Measurements from ENCODE around the gene CCBE1.
"Not testable (repeated sequence)": the region's sequence is repeated elsewhere in the genome, so short reads cannot be mapped to it uniquely, and the experiment has no call there.

Gene CCBE1

DNA sequence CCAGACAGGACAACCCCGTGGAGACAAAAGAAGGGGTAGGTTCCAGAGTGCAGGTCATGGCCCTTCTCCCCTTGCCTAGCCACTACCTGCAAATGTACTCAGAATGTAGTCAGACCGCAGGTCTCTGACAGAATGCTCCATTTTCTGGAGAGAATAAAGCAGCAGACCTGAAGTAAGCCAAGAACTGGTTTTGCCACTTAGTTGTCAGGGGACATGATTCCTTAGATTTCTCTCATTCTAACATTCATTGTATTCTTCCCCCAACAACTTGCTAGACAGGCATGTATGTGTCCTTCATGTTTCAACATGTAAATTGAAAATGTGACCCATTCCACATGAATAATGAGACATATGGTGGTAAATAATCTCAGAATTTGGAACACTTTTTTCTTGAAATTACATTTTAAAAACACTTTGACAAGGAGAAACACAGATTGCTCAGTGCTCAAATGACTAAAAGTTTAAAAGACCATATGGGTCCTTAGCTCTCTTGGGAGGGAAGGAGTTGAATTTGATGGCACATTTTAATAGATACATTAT, 142.4 kb downstream of the CCBE1 start:
- no peak for DNase-seq (ENCODE audit: extremely low spot score, insufficient read length, low read depth)

DNA sequence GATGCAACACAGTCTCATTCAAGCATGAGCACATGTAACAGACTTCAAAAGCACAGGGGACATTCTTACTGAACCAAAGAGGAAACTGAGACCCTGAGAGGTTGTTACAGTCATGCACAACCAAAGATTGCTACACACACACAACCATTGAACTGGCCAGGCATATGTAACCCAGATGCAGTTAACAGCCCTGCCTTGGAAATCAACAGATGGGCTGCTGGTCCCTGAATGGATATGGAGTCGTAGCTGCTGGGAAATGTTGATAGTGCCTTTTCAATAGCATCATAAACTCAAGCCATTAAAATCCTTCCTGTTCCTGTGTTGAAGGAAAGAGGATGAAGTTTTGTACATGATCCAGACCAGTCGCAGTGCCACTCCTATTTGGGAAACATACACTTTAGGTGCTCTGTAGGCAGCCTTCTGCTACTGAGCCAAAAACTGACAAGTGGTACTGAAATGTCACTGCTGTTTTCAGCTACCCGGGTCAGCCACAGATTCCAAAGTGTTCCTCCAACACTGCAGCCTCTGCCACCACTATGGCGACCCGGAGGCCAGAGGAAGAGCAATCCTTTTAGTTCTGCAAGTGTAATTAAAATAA, 143.9 kb downstream of the CCBE1 start:
- no peak for FAIRE-seq

More for the DNA sequence above, 142.4 kb downstream of the CCBE1 start:
- FAIRE-seq, result no peak

DNA sequence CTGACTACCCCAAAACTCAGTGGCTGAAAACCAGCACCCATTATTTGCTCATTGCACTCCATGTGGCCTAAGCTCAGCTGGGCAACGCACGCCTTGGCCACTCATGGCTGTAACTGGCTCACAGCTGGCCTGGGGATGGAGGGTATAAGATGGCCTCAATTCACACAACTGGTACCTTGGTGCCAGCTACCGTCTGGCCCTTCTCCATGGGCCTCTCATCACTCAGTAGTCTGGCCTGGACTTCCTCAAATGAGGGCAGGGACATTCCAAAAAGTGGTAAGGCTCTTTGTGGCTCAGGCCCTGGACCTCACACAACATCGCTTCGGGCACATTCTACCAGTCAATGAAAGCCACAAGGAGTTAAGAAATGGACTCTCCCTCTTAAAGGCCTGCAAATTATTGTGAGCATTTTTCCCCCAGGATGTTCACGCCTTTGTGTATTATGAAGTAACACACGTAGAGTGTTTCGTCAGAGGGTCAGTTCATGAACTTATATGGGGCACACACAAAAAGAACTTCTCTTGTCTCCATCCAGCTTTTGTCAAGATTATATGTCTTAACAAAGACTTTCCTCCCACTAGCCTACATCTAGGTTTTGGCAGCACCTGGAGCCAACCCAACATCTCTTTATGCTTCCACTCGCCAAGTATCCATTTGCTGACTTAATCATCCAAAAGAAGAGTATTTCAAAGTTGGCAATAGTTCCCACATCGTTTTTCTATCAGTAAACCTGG, 145.2 kb downstream of the CCBE1 start:
- DNase-seq (ENCODE audit: extremely low spot score, insufficient read length, low read depth), result no peak
- no peak for FAIRE-seq

More for the DNA sequence above, 143.9 kb downstream of the CCBE1 start:
- no peak for DNase-seq (ENCODE audit: extremely low spot score, insufficient read length, low read depth)

DNA sequence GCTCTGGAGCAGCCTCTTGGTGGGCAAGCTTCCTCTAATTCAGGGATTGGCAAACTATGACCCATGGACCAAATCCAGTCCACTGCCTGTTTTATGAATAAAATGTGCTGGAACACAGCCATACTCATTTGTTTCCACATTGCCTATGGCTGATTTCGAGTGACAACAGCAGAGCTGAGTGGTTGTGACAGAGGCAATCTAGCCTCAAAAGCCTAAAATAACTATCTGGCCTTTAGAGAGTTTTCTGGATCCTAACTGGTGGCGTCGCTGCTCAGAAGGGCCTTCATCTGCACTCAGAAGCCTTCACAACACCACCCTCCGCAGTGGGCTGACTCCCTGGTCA, 147.1 kb downstream of the CCBE1 start:
- FAIRE-seq (no peak), DNase-seq (ENCODE audit: extremely low spot score, insufficient read length, low read depth) (no peak)

DNA sequence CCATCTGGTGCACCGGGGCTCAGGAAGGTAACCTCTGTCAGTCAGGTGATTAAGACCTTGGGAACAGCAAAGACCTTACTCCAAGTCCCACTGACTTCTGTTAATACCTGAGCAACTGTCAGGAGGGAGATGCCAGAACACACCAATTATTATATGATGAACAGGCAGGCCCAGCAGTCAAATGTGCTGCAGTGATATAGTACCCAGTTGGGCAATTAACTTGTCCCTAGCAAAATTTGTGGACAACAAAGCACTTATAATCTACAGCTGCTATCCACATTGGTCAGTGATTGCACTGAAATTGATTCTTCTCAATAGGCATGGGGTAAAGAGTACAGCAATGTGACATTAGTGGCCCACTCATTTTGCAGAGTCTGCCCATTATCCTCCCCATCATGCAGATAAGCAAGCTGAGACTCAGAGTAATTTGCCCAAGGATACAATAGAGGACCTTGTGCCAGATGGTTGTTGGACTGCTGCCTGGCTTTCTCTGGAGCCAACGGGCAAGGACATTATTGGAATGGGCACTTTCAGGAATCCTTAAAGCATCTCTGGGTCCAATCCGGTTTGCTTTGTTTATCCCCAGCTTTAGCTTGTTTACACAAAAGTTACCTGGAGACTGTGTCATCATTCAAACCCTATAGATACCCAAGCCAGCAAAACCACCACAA, 147.6 kb downstream of the CCBE1 start:
- DNase-seq (ENCODE audit: extremely low spot score, insufficient read length, low read depth), result no peak

DNA sequence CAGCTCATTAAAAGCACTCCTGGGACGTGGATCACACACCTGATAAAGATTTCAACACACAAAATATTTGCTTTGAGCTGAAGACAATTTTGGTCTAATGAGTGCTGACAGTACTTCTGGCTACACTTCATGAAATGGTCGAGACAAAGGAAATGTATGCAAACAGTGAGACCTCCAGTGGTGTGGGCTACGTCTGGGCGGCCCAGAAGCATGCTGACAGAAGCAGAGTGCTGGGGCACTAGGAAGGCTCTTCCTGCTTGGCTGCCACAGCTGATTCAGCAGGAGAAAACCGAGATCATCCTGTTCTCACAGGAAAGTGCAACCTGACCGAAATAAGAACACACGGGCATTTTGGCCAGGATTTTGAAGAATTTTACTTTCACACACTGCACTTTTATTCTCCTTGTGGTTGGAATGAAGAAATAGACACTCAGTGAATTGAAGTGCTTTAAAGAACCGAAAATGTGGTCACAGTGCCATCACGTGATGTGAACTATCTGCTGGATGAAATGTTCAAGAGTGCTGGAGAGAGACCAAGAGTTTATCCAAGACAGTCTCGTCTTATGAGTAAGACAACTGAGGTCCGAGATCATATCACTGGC, 149.5 kb downstream of the CCBE1 start:
- no peak for FAIRE-seq
- no peak for DNase-seq (ENCODE audit: extremely low spot score, insufficient read length, low read depth)

More for the DNA sequence above, 147.6 kb downstream of the CCBE1 start:
- no peak for FAIRE-seq

DNA sequence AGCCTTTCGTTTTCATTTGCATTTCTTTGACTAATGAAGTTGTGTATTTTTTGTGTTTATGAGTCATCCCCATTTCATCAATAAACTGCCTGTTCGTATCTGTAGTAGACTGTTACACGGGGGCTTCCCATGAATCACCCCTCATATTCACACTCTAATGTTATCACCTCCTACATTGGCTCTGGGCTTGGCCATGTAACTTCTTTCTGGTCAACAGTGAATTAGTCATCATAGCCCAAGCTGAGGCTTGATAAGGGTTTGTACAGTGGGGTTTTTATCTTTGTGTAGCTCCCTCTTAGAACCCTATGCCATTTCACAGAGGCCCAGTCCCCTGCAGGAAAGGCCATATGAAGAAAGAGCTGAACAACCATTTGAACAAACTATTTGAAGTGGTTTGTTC, 151.0 kb downstream of the CCBE1 start:
- no peak for FAIRE-seq
- DNase-seq (ENCODE audit: extremely low spot score, insufficient read length, low read depth), result no peak

DNA sequence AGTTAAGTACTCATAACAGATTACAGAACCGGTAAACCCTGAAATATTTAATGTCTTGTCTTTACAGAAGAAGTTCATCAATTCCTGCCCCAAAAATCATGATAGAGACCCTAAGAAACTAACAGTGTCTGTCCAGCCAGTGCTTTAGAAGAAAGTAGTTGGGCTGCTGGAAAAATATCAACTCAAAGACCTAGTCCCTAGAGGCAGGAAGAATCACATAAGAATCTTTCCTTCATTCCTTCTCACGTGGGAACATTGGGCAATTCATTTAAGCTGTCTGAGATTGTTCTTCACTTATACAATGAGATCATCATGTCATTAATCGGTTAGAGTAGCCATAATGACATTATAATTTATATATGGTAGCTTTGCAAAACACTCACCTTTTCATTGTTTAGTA, 156.4 kb downstream of the CCBE1 start:
- FAIRE-seq (no peak), DNase-seq (ENCODE audit: extremely low spot score, insufficient read length, low read depth) (no peak)

DNA sequence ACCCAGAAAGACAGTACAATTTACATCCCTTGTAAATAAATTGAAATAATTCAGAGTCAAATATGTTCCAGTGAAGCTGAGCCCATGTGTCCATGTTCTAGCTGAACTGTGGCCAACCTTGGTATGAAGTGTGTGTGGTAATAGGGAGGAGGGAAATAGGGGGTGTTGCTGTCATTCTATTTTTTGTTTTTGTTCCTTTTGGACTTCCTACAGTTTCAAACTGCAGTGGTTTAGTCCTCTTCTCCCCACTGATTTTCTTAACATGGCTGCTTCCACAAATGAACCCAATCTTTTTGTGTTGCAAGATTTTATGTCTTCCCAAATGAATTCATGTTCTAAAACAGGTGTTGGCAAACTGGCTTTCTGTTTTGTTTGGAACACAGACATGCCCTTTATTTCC, 156.9 kb downstream of the CCBE1 start:
- no peak for FAIRE-seq
- no peak for DNase-seq (ENCODE audit: extremely low spot score, insufficient read length, low read depth)

DNA sequence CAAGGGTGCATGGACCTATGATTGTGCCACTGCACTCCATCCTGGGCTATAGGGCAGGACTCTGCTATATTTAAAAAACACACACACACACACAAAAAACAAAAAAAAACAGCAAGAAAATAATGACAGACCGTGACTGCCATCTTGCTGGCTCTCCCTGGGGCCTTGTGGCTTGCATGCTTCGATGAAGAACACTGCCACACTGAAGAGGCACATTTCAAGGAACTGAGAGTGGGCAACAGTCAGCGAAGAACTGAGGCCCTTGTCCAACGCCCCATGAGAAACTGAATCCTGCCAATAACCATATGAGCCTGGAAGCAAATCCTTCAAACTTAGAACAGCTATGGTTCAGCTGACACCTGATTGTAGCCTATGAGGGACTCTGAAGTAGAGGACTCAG, 158.1 kb downstream of the CCBE1 start:
- no peak for DNase-seq (ENCODE audit: extremely low spot score, insufficient read length, low read depth)
- no peak for FAIRE-seq

DNA sequence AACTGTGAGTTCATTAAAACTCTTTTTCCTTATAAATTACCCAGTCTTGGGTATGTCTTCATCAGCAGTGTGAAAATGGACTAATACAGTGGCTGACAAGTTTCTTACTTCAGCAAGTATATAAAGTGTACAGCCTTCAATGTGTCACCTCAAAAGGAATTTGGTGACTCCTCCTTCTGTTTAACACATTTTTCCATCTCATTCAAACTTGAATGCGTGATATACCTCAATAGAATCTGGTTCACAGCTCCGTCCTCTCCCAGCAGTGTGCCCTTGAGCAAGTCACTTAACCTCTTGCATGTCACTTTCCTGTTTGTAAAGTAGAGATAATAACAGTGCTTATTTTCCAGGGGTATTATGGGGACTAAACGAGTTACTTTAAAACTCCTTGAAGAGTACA, 159.6 kb downstream of the CCBE1 start:
- no peak for DNase-seq (ENCODE audit: extremely low spot score, insufficient read length, low read depth)
- FAIRE-seq, result no peak

DNA sequence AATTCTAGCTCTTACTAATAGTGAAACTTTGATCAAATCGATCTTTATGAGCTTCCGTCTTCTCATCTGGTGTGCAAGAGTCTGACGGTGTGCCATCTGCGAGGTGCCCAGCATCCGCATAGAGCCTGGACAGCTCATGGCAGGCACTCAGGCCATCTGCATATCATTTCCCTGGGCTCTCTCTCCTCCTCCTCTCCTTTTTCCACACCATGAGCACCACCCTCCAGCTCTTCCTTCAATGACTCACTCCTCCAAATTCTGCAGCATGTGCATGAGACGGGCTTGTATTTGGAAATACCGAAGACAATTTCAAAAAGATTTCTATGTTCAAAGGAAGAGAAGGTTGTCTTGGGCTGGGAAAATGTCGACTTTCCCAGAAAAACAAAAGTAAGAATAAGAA, 161.1 kb downstream of the CCBE1 start:
- FAIRE-seq, result no peak
- DNase-seq (ENCODE audit: extremely low spot score, insufficient read length, low read depth), result no peak

DNA sequence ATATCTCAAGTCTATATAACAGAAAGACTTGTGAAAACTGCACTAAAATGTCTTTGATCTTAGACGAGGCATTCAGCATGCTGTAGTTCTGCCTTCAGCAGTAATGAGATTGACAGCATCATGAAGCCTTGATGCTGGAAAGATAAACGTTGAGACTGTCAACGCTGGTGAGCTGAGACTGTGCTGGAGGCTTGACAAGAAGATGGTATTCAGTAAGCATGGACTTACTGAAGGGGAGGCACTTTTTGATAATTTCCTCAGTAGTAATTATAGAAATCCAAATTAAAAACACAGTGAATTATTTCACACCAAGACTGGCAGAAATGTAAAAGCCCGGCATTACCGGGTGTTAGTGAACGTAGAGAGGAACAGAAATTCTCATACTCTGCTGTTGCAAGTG, 162.2 kb downstream of the CCBE1 start:
- no peak for FAIRE-seq
- no peak for DNase-seq (ENCODE audit: extremely low spot score, insufficient read length, low read depth)

DNA sequence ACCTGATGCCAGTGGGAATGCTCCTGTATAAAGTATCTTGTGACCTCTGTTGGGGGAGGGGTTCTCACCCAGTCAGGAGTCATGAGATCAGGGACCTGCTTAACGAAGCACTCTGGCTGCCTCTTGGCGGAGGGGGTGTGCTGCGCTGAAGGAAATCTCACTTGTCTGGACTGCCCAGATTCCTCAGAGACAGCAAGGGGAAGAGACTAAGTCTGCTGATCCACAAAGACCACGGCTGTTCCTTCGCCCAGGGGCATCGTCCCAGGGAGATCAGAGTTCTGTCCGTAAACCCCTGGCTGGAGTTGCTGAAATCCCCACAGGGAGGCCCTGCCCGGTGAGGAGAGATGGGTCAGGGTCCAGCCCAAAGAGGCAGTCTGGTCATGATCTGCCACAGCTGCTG, 168.4 kb downstream of the CCBE1 start:
- FAIRE-seq, result no peak
- no peak for DNase-seq (ENCODE audit: extremely low spot score, insufficient read length, low read depth)

DNA sequence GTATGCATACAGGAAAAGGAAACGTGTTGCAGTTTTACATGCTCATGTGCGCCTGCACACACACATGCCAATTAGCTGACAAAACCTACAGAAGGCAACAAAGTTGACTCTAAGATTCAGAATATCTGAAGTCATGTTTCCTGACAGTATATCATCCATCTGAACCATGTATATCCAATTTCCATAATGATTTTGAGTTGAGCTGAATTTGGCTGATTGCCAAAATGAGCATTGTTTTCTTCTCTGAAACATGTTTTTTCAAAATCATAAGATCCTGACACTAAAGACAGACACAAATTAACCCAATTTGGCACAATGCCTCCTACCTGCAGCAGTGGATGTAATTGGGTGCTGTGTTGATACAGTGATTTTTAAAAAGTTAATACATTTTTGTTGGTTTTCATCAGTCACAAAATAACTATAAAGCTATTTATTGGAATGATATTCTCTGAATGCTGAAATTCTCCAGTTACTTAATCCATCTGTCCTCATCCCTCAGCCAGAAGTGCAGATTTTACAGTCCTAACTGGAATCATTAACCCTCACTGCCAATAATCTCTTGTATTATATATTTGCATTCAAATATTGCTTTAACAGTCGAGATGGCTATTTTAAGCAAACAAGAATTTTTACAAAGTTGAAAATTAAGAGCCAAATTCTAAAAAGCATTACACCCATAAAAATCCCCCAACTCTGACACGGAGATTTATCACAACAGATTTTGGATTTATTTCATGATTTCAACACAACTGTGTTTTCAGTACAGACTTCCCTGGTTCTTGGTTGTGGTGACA, 176.5 kb downstream of the CCBE1 start:
- no peak for FAIRE-seq
- no peak for DNase-seq (ENCODE audit: extremely low spot score, insufficient read length, low read depth)

DNA sequence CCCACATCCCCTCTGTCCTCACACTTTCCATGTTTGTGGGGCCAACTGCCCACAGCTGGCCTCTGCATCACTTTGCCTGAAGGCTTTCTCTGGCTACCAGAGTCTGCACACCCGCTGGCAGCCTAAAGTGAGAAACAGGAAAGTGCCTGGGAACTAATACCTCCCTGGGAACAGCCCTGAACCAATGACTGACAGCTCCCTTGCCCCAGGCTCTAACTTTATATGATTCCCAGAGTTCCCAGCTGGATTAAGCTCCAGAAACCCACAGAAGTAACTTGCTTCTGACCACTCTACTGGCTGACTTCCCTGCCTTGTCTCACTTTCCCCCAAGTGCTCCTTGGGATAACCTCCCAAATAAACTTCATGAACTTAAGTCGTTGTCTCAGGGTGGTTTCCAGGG, 178.5 kb downstream of the CCBE1 start:
- FAIRE-seq (no peak), DNase-seq (ENCODE audit: extremely low spot score, insufficient read length, low read depth) (no peak)

DNA sequence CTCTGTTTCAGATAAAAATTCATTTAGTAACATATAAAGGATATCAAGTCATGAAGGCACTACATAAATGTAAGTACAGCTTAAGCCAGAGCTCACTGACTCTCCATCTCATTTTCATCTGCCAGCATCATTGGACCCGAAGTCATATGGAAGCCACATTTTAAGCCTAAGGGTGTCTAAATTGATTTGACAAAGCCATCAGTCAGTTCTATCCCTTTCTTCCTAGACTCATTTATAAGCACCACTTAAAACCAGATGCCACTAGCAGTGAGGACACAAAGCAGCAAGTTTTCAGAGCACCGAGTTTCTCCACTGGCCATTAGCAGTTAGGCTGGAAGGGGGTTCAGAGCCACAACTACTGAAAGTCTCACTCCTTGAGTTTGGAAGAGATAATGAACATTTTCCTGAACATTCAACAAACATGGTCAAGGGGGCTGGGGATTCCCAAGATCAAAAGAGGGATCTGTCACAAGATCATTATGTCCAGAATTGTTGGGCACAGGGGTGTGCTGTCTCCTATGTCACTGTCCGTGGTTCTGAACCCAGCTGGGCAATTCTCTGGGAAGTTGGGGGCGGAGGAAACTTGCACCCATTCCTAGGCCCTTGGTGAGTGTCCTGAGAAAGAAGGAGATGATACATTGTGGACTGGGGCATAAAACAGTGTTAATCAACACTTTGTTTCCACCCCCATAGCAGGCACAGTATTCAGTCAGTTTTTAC, 179.6 kb downstream of the CCBE1 start:
- DNase-seq (ENCODE audit: extremely low spot score, insufficient read length, low read depth), result no peak

DNA sequence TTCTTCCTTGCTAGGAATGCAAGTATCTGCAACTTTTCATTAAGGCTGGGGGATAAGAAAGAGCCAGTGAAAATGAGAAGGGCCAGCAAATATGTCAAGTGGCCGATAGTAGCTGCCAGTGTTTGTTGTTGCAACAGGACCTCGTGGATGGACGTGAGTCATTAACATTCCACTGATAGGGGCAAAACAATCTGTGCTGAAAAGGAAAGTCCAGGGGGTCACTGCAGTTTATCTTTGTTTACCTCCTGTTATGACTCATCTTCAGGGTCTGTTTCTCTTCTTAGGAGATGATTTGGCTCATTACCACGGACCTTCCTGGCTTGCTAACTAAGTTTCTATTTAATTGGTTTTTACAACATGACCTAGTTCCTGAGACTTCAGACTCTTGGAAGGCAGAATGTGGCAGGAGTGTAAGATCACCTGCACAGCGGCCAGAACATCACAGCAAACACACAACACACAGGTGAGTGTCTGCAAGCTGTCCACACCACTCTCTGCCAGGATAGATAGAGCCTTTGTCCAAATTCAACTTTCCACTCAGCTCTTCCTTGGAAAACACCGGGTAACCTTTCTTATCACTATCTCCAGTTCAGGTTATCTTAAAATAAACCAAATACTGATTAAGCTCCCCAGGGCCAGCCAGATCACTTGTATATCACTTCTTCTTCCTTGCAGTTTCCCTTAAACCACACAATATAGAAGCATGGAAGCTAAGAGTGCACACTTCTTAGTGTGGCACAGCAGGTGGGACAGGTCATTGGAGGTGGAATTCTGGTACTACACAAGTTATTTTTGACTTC, 180.7 kb downstream of the CCBE1 start:
- DNase-seq (ENCODE audit: extremely low spot score, insufficient read length, low read depth) (no peak), FAIRE-seq (no peak)

More for the DNA sequence above, 179.6 kb downstream of the CCBE1 start:
- no peak for FAIRE-seq

DNA sequence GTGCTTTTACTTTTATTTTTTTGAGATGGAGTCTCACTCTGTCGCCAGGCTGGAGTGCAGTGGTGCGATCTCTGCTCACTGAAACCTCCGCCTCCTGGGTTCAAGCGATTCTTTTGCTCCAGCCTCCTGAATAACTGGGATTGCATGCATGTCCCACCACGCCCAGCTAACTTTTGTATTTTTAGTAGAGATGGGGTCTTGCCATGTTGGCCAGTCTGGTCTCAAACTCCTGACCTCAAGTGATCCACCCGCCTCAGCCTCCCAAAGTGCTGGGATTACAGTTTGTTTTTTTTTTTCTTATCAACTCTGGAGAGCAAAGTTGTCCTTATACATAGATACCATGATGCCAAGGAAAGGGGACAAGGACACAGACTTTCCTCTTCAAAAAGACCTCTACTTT, 181.3 kb downstream of the CCBE1 start:
- FAIRE-seq; DNase-seq (ENCODE audit: extremely low spot score, insufficient read length, low read depth): not testable (repeated sequence)

Data from GM18507 (cell line).